ENCODE data around the gene POP4. TPM values are rescaled to one million over a fixed set of nuclear protein-coding genes. Genes with fewer than 3 reads are reported as not detected.

The POP4 gene
- total and polyA plus RNA-seq, 2 of the 8 experiments (the other 6 are each of a cell fraction or from before 2014, with no cell fraction given): 29.1 to 41.5 TPM

DNA sequence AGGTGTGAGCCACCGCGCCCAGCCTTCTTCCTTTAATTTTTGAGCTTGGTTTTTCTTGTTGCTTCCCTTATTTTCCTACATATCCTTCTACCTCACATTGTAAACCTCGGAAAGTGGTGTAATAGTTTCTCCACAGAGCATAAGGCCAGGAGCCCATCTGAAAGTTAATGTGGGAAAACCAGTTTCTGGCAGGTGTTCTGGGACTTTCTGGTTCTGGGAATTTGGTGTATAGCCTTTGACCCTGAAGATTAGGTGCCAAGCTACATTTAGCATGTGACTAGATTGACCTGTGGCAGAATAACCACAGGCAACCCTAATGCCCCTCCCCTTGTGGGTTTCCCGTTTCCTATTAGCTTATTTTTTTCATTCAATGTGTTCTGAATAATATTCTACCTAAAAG, 8.7 kb downstream of the POP4 start (continued):
- TF ChIP-seq TBP (IDR thresholded peaks at IDR 0.05; ENCODE audit: low read depth, low read length) (no peak), CREB1 (IDR thresholded peaks at IDR 0.05) (no peak)
